Fibroblast of villous mesenchyme (primary cell): ENCODE data around the gene FAM163B. TPM values are rescaled to one million over a fixed set of nuclear protein-coding genes. Genes with fewer than 3 reads are reported as not detected.

ENCODE experiments used
- DNase-seq: peaks from one replicate; pipeline ENCODE4 v3.0.0-alpha.2; 2010; ENCODE audit warnings: low read depth
- H3K4me3 ChIP-seq: 2 replicates; pipeline ENCODE4 v1.5.1; 2011; ENCODE audit warnings: low read depth, mild to moderate bottlenecking, low read length
- total RNA-seq: library from RNA; depleted of rRNA; stranded (reverse); fragments of >200 nt; gene quantifications from 2 replicates; pipeline ENCODE4 v1.2.3, GENCODE V29; 2012
- TF ChIP-seq, protein P1 (sequence below): IDR thresholded peaks from 2 replicates; pipeline ENCODE4 v1.5.1; 2012; ENCODE audit warnings: low read depth, mild to moderate bottlenecking, low read length; ENCODE audit not compliant: insufficient read depth

Gene FAM163B
- total RNA-seq, 1 donor, result not detected

DNA sequence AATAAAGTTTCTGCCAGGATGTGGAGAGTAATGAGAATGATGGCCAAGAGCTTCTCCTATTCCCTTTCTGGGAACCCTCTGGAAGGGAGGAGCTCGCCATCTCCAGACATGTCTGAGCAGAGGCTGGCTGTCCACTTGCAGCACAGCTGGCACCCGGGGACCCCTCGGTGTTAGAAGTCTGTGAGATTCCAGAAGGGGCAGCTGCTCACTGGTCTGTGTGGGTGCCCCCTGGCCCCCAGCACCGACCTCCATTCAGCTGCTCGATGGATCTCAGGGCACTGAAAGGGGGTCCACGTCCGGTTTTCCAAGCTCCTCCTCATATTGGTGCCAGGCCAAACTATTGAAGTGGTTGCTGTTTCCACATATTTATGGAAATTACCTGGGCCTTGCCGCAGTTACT, 3.6 kb upstream of the FAM163B start:
- TF ChIP-seq, protein P1, sequence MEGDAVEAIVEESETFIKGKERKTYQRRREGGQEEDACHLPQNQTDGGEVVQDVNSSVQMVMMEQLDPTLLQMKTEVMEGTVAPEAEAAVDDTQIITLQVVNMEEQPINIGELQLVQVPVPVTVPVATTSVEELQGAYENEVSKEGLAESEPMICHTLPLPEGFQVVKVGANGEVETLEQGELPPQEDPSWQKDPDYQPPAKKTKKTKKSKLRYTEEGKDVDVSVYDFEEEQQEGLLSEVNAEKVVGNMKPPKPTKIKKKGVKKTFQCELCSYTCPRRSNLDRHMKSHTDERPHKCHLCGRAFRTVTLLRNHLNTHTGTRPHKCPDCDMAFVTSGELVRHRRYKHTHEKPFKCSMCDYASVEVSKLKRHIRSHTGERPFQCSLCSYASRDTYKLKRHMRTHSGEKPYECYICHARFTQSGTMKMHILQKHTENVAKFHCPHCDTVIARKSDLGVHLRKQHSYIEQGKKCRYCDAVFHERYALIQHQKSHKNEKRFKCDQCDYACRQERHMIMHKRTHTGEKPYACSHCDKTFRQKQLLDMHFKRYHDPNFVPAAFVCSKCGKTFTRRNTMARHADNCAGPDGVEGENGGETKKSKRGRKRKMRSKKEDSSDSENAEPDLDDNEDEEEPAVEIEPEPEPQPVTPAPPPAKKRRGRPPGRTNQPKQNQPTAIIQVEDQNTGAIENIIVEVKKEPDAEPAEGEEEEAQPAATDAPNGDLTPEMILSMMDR, result no peak
- DNase-seq, result no peak
- H3K4me3 ChIP-seq, result no peak overlapping the region

DNA sequence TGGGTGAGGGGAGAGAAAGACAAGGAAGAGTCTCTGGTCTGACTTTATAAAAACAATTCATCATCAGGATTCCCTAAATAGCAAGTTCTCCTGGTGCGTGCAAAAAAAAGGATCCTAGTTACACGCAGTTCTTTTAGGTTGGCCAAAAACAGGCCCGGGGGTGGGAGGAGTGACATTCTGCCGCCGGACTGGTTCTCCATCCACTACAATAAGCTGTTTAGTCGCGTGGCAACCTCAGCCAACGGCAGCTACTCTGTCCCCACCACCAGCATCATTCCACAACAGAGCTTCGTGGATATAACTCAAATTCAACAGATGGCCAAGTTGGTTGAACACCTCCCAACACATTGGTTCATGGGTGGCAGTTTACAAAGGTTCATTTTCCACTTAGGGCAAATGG, 2.9 kb upstream of the FAM163B start:
- no peak overlapping the region for H3K4me3 ChIP-seq
- DNase-seq, result no peak
- TF ChIP-seq, protein P1, result no peak

DNA sequence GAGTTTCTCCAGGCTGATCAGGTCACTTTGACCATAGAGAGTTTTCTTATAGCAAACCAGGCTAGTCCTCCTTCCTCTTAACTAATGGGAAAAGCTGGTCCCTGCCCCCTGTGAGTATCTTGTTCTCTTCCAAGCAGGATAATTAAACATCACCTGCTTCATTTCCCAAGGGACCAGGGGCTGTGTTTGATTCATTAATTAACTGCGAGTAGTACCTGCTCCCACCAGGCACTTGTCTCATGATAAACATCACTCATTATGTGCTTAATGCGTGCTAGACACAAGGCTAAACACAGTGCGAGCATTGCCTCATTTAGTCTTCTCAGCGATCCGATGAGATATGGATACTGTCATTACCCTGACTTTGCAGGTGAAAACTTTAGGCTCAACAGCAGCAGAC, 1.7 kb upstream of the FAM163B start:
- no peak overlapping the region for H3K4me3 ChIP-seq
- no peak for DNase-seq
- TF ChIP-seq, protein P1, result no peak

DNA sequence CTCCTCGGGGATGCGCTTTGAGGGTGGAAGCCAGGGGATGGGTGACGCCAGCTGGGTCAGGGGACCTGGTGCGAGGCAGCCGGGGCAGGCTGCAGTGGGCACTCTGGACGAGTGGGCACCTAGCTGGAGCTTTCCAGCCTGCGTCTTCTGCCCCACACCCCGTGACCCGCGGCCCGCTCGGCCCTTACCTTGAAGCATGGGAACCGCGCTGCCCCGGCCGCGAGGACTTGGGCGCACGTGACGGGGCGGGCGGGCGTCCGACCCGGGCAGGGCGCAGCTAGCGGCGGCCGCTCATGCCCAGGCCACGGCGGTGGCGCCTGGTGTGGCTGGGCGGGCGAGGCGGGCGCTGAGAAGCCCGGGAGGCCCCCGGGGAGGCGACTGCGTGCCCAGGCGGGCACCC, 300 bp downstream of the FAM163B start:
- H3K4me3 ChIP-seq, result no peak overlapping the region
- TF ChIP-seq, protein P1, result no peak
- no peak for DNase-seq

DNA sequence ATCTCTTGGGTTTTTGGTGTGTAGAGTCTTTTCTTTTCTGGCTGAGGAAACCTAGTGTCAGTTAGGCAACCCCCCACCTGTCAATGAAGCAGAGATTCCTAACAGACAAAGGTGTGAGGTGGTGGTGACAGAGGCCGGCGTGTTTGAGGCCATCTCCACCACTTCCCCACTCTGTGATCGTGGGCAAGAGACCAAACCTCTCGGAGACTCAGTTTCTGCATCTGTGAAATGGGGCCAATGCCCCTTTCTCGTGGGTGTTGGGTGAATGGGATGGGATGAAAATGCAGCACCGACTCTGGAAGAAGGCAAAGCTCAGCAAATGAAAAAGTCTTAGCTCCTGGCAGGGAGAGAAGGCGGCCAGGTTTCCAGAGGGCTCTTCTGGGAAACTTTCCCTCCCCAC, 807 bp downstream of the FAM163B start:
- H3K4me3 ChIP-seq, result no peak overlapping the region
- no peak for DNase-seq
- TF ChIP-seq, protein P1, result no peak

DNA sequence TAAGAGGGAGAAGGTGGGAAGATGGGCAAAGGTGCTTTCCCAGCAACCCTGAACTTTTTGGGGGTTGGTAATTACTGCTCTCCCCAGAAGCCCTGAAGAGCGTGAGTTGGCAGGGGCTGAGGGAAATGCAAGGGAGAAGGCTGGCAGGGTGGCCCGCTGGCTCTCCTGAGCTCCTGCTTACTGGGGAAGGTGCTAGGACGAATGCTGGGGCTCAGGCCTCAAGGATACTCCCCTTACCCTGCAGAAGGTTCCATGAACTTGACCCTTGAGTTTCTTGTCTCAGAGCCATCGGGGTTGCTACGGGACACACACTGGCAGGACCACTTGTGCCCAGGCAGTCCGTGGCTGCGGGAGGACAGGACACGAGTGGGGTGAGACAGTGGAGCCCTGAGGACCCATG, 1.2 kb downstream of the FAM163B start:
- no peak for DNase-seq
- TF ChIP-seq, protein P1, result no peak
- H3K4me3 ChIP-seq, result no peak overlapping the region

DNA sequence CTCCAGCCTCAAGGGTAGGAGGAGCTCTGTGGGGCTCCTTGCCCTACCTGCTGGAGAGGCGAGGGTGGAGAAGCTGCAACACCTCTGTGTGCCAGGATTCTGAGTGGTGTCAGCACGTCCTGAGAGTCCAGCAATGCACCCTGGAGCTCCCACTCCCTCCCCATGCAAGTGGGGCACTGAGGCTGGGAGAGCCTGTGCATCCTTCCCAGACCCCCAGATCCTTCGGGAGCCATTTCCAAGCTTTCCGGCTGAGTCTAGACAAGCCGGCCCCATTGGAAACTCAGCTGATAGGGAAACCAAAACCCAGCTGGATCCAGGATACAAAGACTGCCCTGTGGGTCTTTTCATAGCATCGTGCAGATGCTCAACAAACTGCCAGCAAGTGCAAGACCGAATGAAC, 1.8 kb downstream of the FAM163B start:
- TF ChIP-seq, protein P1, result no peak
- no peak for DNase-seq
- no peak overlapping the region for H3K4me3 ChIP-seq
